GM23248 (cell line): Measurements from ENCODE around the gene MAP3K1.

Source experiments
- EZH2 ChIP-seq: fragments of 200-600 bp; sonication (generic); IDR thresholded peaks from 2 replicates; pipeline ENCODE4 v1.6.1; 2018; ENCODE audit warnings: antibody characterized with exemption, mild to moderate bottlenecking; ENCODE audit not compliant: insufficient read depth, poor library complexity, severe bottlenecking
- EZH2phosphoT487 ChIP-seq: fragments of 200-600 bp; sonication (generic); IDR thresholded peaks from 2 replicates; pipeline ENCODE4 v1.6.1; 2018; ENCODE audit warnings: antibody characterized with exemption, moderate library complexity, mild to moderate bottlenecking, low read depth; ENCODE audit not compliant: insufficient read depth

DNA sequence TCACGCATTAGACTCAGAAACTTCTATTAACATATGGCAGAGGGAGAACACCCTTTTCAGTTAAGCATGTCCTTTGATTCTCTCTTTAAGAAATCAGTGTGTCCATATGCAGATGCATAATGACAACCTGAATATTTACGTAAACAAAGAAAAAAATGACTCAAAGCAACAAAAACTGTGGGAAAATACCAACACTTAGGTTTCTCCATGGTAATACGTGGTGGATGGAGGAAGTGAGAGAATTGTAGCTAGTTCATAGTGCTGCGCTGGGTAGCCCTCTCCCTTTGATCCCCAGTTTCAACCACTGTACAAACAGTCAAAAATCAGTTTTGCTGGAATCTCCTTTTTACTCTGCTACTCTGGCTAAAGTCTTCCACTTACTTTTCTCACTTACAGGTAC is 2.0 kb upstream of the MAP3K1 start:
- TF ChIP-seq EZH2 (no peak), EZH2phosphoT487 (no peak)
